ENCODE data around the gene ASPHD1.
"Not testable (repeated sequence)": the region's sequence is repeated elsewhere in the genome, so short reads cannot be mapped to it uniquely, and the experiment has no call there.

Gene ASPHD1

GRCh38 chr16:29927070-29927905 is 27.0 kb downstream of the ASPHD1 start:
- DNase-seq (ENCODE audit: low read depth in 1 of 2, low spot score in 1 of 2): no peak

- DNase-seq (ENCODE audit: low read depth in 1 of 2, low spot score in 1 of 2): not testable (repeated sequence)
These were observed 31.5 kb downstream of the ASPHD1 start for GRCh38 chr16:29931750-29932149.

- DNase-seq (ENCODE audit: low read depth in 1 of 2, low spot score in 1 of 2): no peak
These were observed 40.4 kb downstream of the ASPHD1 start for GRCh38 chr16:29940656-29941055.

GRCh38 chr16:29943846-29944799 is 43.8 kb downstream of the ASPHD1 start:
- no peak for DNase-seq (ENCODE audit: low read depth in 1 of 2, low spot score in 1 of 2)

- no peak for DNase-seq (ENCODE audit: low read depth in 1 of 2, low spot score in 1 of 2)
These were observed 47.6 kb downstream of the ASPHD1 start for GRCh38 chr16:29947897-29948296.

- no peak for DNase-seq (ENCODE audit: low read depth in 1 of 2, low spot score in 1 of 2)
These were observed 50.6 kb downstream of the ASPHD1 start for GRCh38 chr16:29950806-29951461.

- DNase-seq (ENCODE audit: low read depth in 1 of 2, low spot score in 1 of 2): no peak
These were observed 51.5 kb downstream of the ASPHD1 start for GRCh38 chr16:29951625-29952365.

All from activated T-helper 1 cell treated with anti-CD3 and anti-CD28 coated beads, Interleukin-2, amount 50 U/mL, for 16 hours (primary cell).